ENCODE data around the gene GRPEL2.

- TF ChIP-seq CTCF (conservative IDR thresholded peaks at IDR 0.05; ENCODE audit: low read depth in 2 of 2) (no peak), CREB1 (CRISPR knock-in tag; IDR thresholded peaks at IDR 0.05; ENCODE audit: low read depth) (no peak)
Observed at GRCh38 chr5:149348518-149348917, 3.2 kb downstream of the GRPEL2 start.
